ENCODE results near the gene MRPL36.

Gene MRPL36

GRCh38 chr5:1831257-1831656 lies 31.6 kb upstream of the MRPL36 start:
- ChIA-PET POLR2A (no interaction called here), CTCF (no interaction called here)
- Histone ChIP-seq H3K4me1 (ENCODE audit: control extremely low read depth in 1 of 4, control insufficient read depth in 4 of 4, insufficient read depth in 4 of 4, low read length in 3 of 4) (no peaks in the 10 kb centered on the region), H3K36me3 (ENCODE audit: control insufficient read depth in 4 of 4, insufficient read depth in 4 of 4, low read length in 3 of 4) (no peaks in the 10 kb centered on the region), H3K9me3 (ENCODE audit: control extremely low read depth in 1 of 5, control insufficient read depth in 4 of 5, insufficient read depth in 2 of 5, low read depth in 1 of 5, low read length in 4 of 5) (no peaks in the 10 kb centered on the region), H3K27ac (ENCODE audit: insufficient read depth in 1 of 2, low read depth in 1 of 2, low read length in 2 of 2, poor library complexity in 1 of 2, severe bottlenecking in 2 of 2) (no peak overlapping the region), H3K27me3 (replicated peaks in 2 of 5; ENCODE audit: control insufficient read depth in 4 of 5, insufficient read depth in 5 of 5, low read length in 4 of 5) (peaks cover 0 to 54% (median 14%) of the 10 kb centered on the region in 5 experiments), H3K4me3 (ENCODE audit: control insufficient read depth in 1 of 7, extremely low read depth in 1 of 7, insufficient read depth in 4 of 7, low read depth in 2 of 7, low read length in 6 of 7) (no peak overlapping the region)
- no peak for DNase-seq
- 90% methylated on average over 9 of the region's 11 CpGs for WGBS (ENCODE audit: insufficient coverage)

- WGBS (ENCODE audit: insufficient coverage) = 89% methylated on average over 15 of the region's 17 CpGs
- no peaks in the 10 kb centered on the region for H3K4me1 ChIP-seq (ENCODE audit: control extremely low read depth in 1 of 4, control insufficient read depth in 4 of 4, insufficient read depth in 4 of 4, low read length in 3 of 4)
- no peaks in the 10 kb centered on the region for H3K36me3 ChIP-seq (ENCODE audit: control insufficient read depth in 4 of 4, insufficient read depth in 4 of 4, low read length in 3 of 4)
- H3K27ac ChIP-seq (ENCODE audit: insufficient read depth in 1 of 2, low read depth in 1 of 2, low read length in 2 of 2, poor library complexity in 1 of 2, severe bottlenecking in 2 of 2) = no peak overlapping the region
- no peak for DNase-seq
- POLR2A ChIA-PET = no interaction called here
- CTCF ChIA-PET = no interaction called here
- H3K4me3 ChIP-seq (ENCODE audit: control insufficient read depth in 1 of 7, extremely low read depth in 1 of 7, insufficient read depth in 4 of 7, low read depth in 2 of 7, low read length in 6 of 7) = no peak overlapping the region
- H3K27me3 ChIP-seq (replicated peaks in 2 of 5; ENCODE audit: control insufficient read depth in 4 of 5, insufficient read depth in 5 of 5, low read length in 4 of 5) = peaks cover 0 to 51% (median 14%) of the 10 kb centered on the region in 5 experiments
- H3K9me3 ChIP-seq (ENCODE audit: control extremely low read depth in 1 of 5, control insufficient read depth in 4 of 5, insufficient read depth in 2 of 5, low read depth in 1 of 5, low read length in 4 of 5) = no peaks in the 10 kb centered on the region
These were observed 31.1 kb upstream of the MRPL36 start for GRCh38 chr5:1830571-1831228.

GRCh38 chr5:1827886-1828397 lies 28.3 kb upstream of the MRPL36 start:
- no peaks in the 10 kb centered on the region for H3K4me1 ChIP-seq (ENCODE audit: control extremely low read depth in 1 of 4, control insufficient read depth in 4 of 4, insufficient read depth in 4 of 4, low read length in 3 of 4)
- H3K9me3 ChIP-seq (ENCODE audit: control extremely low read depth in 1 of 5, control insufficient read depth in 4 of 5, insufficient read depth in 2 of 5, low read depth in 1 of 5, low read length in 4 of 5) = no peaks in the 10 kb centered on the region
- no peak overlapping the region for H3K27ac ChIP-seq (ENCODE audit: insufficient read depth in 1 of 2, low read depth in 1 of 2, low read length in 2 of 2, poor library complexity in 1 of 2, severe bottlenecking in 2 of 2)
- ChIA-PET CTCF (no interaction called here), POLR2A (no interaction called here)
- peak in 2 of 3 donors; percentile 11 to 20 for DNase-seq
- H3K4me3 ChIP-seq (ENCODE audit: control insufficient read depth in 1 of 7, extremely low read depth in 1 of 7, insufficient read depth in 4 of 7, low read depth in 2 of 7, low read length in 6 of 7) = no peak overlapping the region
- H3K27me3 ChIP-seq (replicated peaks in 2 of 5; ENCODE audit: control insufficient read depth in 4 of 5, insufficient read depth in 5 of 5, low read length in 4 of 5) = peaks cover 0 to 25% (median 6%) of the 10 kb centered on the region in 5 experiments
- WGBS (ENCODE audit: insufficient coverage) = 66% methylated on average over 27 of the region's 39 CpGs
- H3K36me3 ChIP-seq (ENCODE audit: control insufficient read depth in 4 of 4, insufficient read depth in 4 of 4, low read length in 3 of 4) = peaks cover 0 to 12% (median 4%) of the 10 kb centered on the region in 4 experiments

GRCh38 chr5:1827025-1827885 lies 27.6 kb upstream of the MRPL36 start:
- H3K36me3 ChIP-seq (ENCODE audit: control insufficient read depth in 4 of 4, insufficient read depth in 4 of 4, low read length in 3 of 4) = peaks cover 0 to 15% (median 6%) of the 10 kb centered on the region in 4 experiments
- H3K27me3 ChIP-seq (replicated peaks in 2 of 5; ENCODE audit: control insufficient read depth in 4 of 5, insufficient read depth in 5 of 5, low read length in 4 of 5) = peaks cover 0 to 18% (median 5%) of the 10 kb centered on the region in 5 experiments
- WGBS (ENCODE audit: insufficient coverage) = 95% methylated on average over 24 of the region's 26 CpGs
- no peaks in the 10 kb centered on the region for H3K4me1 ChIP-seq (ENCODE audit: control extremely low read depth in 1 of 4, control insufficient read depth in 4 of 4, insufficient read depth in 4 of 4, low read length in 3 of 4)
- ChIA-PET POLR2A (no interaction called here), CTCF (interaction anchor here (0.8 kb wide), 1 partner anchor 27 kb away, joined by 3 read pairs; no protein-coding TSS in a partner anchor)
- no peaks in the 10 kb centered on the region for H3K9me3 ChIP-seq (ENCODE audit: control extremely low read depth in 1 of 5, control insufficient read depth in 4 of 5, insufficient read depth in 2 of 5, low read depth in 1 of 5, low read length in 4 of 5)
- no peak for DNase-seq
- no peak overlapping the region for H3K27ac ChIP-seq (ENCODE audit: insufficient read depth in 1 of 2, low read depth in 1 of 2, low read length in 2 of 2, poor library complexity in 1 of 2, severe bottlenecking in 2 of 2)
- no peak overlapping the region for H3K4me3 ChIP-seq (ENCODE audit: control insufficient read depth in 1 of 7, extremely low read depth in 1 of 7, insufficient read depth in 4 of 7, low read depth in 2 of 7, low read length in 6 of 7)

- H3K9me3 ChIP-seq (ENCODE audit: control extremely low read depth in 1 of 5, control insufficient read depth in 4 of 5, insufficient read depth in 2 of 5, low read depth in 1 of 5, low read length in 4 of 5) = no peaks in the 10 kb centered on the region
- CTCF ChIA-PET = interaction anchor here (0.8 kb wide), 1 partner anchor 26 kb away, joined by 3 read pairs; no protein-coding TSS in a partner anchor
- no peaks in the 10 kb centered on the region for H3K4me1 ChIP-seq (ENCODE audit: control extremely low read depth in 1 of 4, control insufficient read depth in 4 of 4, insufficient read depth in 4 of 4, low read length in 3 of 4)
- H3K4me3 ChIP-seq (ENCODE audit: control insufficient read depth in 1 of 7, extremely low read depth in 1 of 7, insufficient read depth in 4 of 7, low read depth in 2 of 7, low read length in 6 of 7) = no peak overlapping the region
- DNase-seq = no peak
- POLR2A ChIA-PET = no interaction called here
- H3K36me3 ChIP-seq (ENCODE audit: control insufficient read depth in 4 of 4, insufficient read depth in 4 of 4, low read length in 3 of 4) = peaks cover 3 to 23% (median 11%) of the 10 kb centered on the region in 4 experiments
- peaks cover 0 to 10% (median 0%) of the 10 kb centered on the region in 5 experiments for H3K27me3 ChIP-seq (replicated peaks in 2 of 5; ENCODE audit: control insufficient read depth in 4 of 5, insufficient read depth in 5 of 5, low read length in 4 of 5)
- no peak overlapping the region for H3K27ac ChIP-seq (ENCODE audit: insufficient read depth in 1 of 2, low read depth in 1 of 2, low read length in 2 of 2, poor library complexity in 1 of 2, severe bottlenecking in 2 of 2)
- 93% methylated on average over 21 of the region's 26 CpGs for WGBS (ENCODE audit: insufficient coverage)
These were observed 26.8 kb upstream of the MRPL36 start for GRCh38 chr5:1826235-1826980.

GRCh38 chr5:1824903-1825841 lies 25.5 kb upstream of the MRPL36 start:
- POLR2A ChIA-PET = no interaction called here
- Histone ChIP-seq H3K27me3 (replicated peaks in 2 of 5; ENCODE audit: control insufficient read depth in 4 of 5, insufficient read depth in 5 of 5, low read length in 4 of 5) (peaks cover 0 to 2% (median 0%) of the 10 kb centered on the region in 5 experiments), H3K36me3 (ENCODE audit: control insufficient read depth in 4 of 4, insufficient read depth in 4 of 4, low read length in 3 of 4) (peaks cover 5 to 36% (median 23%) of the 10 kb centered on the region in 4 experiments), H3K4me3 (ENCODE audit: control insufficient read depth in 1 of 7, extremely low read depth in 1 of 7, insufficient read depth in 4 of 7, low read depth in 2 of 7, low read length in 6 of 7) (no peak overlapping the region), H3K27ac (ENCODE audit: insufficient read depth in 1 of 2, low read depth in 1 of 2, low read length in 2 of 2, poor library complexity in 1 of 2, severe bottlenecking in 2 of 2) (no peak overlapping the region), H3K4me1 (ENCODE audit: control extremely low read depth in 1 of 4, control insufficient read depth in 4 of 4, insufficient read depth in 4 of 4, low read length in 3 of 4) (no peaks in the 10 kb centered on the region), H3K9me3 (ENCODE audit: control extremely low read depth in 1 of 5, control insufficient read depth in 4 of 5, insufficient read depth in 2 of 5, low read depth in 1 of 5, low read length in 4 of 5) (no peaks in the 10 kb centered on the region)
- DNase-seq = no peak
- 96% methylated on average over 24 of the region's 27 CpGs for WGBS (ENCODE audit: insufficient coverage)
- CTCF ChIA-PET = no interaction called here
